Neural progenitor cell (in vitro differentiated cells): ENCODE measurements around the gene RBFOX2. TPM values are rescaled to one million over a fixed set of nuclear protein-coding genes. Genes with fewer than 3 reads are reported as not detected.
A peak's percentile ranks its signal among the peaks of the same experiment; 100 is the strongest.

ENCODE experiments used
- DNase-seq: peaks from one replicate; pipeline ENCODE4 v3.0.0-alpha.2; 2016; ENCODE audit warnings: low spot score
- H2AFZ ChIP-seq: fragments of 200-600 bp; sonication (generic); replicated peaks from 2 replicates; pipeline ENCODE4 v1.6.1; 2016; ENCODE audit warnings: antibody characterized with exemption
- H3F3A ChIP-seq: fragments of 200-600 bp; sonication (generic); 2 replicates; pipeline ENCODE4 v1.6.1; 2016; ENCODE audit warnings: antibody characterized with exemption, low read depth
- H3K27ac ChIP-seq: fragments of 200-600 bp; sonication (generic); 2 replicates; pipeline ENCODE4 v1.5.1; 2016; ENCODE audit warnings: mild to moderate bottlenecking
- H3K27me3 ChIP-seq: fragments of 200-600 bp; sonication (generic); 2 replicates; pipeline ENCODE4 v1.6.1; 2016; ENCODE audit warnings: mild to moderate bottlenecking, moderate library complexity
- H3K36me3 ChIP-seq: fragments of 200-600 bp; sonication (generic); 2 replicates; pipeline ENCODE4 v1.5.1; 2016
- H3K4me1 ChIP-seq: fragments of 200-600 bp; sonication (generic); 2 replicates; pipeline ENCODE4 v1.6.1; 2016; ENCODE audit warnings: mixed run types
- H3K4me2 ChIP-seq: fragments of 200-600 bp; sonication (generic); 2 replicates; pipeline ENCODE4 v1.6.1; 2016
- H3K4me3 ChIP-seq: fragments of 200-600 bp; sonication (generic); 2 replicates; pipeline ENCODE4 v1.5.1; 2016
- H3K79me2 ChIP-seq: fragments of 200-600 bp; sonication (generic); 2 replicates; pipeline ENCODE4 v1.6.1; 2016; ENCODE audit warnings: low read depth
- H3K9ac ChIP-seq: fragments of 200-600 bp; sonication (generic); 2 replicates; pipeline ENCODE4 v1.6.1; 2016
- H3K9me3 ChIP-seq: fragments of 200-600 bp; sonication (generic); 2 replicates; pipeline ENCODE4 v1.5.1; 2016; ENCODE audit warnings: low read depth
- H4K20me1 ChIP-seq: fragments of 200-600 bp; sonication (generic); 2 replicates; pipeline ENCODE4 v1.6.1; 2016; ENCODE audit warnings: low read depth
- H3K27ac Mint-ChIP-seq: 3 replicates; pipeline ENCODE4 v1.8.0; 2021; ENCODE audit warnings: mixed read lengths
- H3K27me3 Mint-ChIP-seq: 2 replicates; pipeline ENCODE4 v1.8.0; 2022; ENCODE audit warnings: low read depth, mild to moderate bottlenecking, inconsistent platforms, moderate library complexity, mixed read lengths; ENCODE audit not compliant: insufficient read depth
- H3K36me3 Mint-ChIP-seq: 3 replicates; pipeline ENCODE4 v1.8.0; 2021; ENCODE audit warnings: mixed read lengths
- H3K4me1 Mint-ChIP-seq: 3 replicates; pipeline ENCODE4 v1.8.0; 2021; ENCODE audit warnings: mixed read lengths
- H3K4me3 Mint-ChIP-seq: 3 replicates; pipeline ENCODE4 v1.8.0; 2021; ENCODE audit warnings: mild to moderate bottlenecking, moderate library complexity, mixed read lengths
- H3K9me3 Mint-ChIP-seq: 3 replicates; pipeline ENCODE4 v1.8.0; 2020; ENCODE audit warnings: mixed read lengths
- EZH2 ChIP-seq: fragments of 200-600 bp; sonication (generic); IDR thresholded peaks from 2 replicates; pipeline ENCODE4 v1.6.1; 2017; ENCODE audit warnings: antibody characterized with exemption, mild to moderate bottlenecking, moderate library complexity
- EZH2phosphoT487 ChIP-seq: fragments of 200-600 bp; sonication (generic); IDR thresholded peaks from 2 replicates; pipeline ENCODE4 v1.6.1; 2017; ENCODE audit warnings: antibody characterized with exemption
- total RNA-seq: library from RNA; depleted of rRNA; stranded (reverse); fragments of >200 nt; gene quantifications from 2 replicates; pipeline ENCODE4 v1.2.3, GENCODE V29; 2015; ENCODE audit warnings: low replicate concordance
- TF ChIP-seq, protein P1 (sequence below): fragments of 200-600 bp; sonication (generic); IDR thresholded peaks from 2 replicates; pipeline ENCODE4 v1.5.1; 2017; ENCODE audit warnings: antibody characterized with exemption, mild to moderate bottlenecking

RBFOX2 gene
- total RNA-seq, 1 donor from 2014 or later: 163 TPM

DNA sequence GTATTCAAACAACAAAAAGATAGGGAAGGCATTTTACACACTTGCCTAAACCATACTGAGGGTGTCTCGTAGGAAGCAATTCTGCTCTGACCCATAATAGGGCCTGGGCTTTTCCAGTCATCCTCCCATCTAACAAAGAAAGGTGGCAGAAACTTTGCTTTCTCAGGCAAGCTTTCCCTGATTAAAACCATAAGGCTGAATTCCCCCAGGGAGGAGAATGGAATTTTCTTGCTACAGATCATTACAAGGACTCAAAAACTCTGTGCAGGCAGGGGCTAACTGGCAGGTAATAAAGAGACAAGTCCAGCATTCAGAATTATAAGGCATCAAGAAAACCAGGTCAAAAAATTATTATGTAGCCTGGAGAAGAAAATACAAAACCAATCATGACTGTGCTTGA lies 90.4 kb downstream of the RBFOX2 start:
- H3K9me3 Mint-ChIP-seq: no peaks in the 10 kb centered on the region
- Histone ChIP-seq H3K4me2 (no peak overlapping the region), H3K36me3 (no peaks in the 10 kb centered on the region), H3K27me3 (no peaks in the 10 kb centered on the region), H3K4me3 (no peak overlapping the region), H3K9me3 (no peaks in the 10 kb centered on the region), H2AFZ (no peak overlapping the region), H4K20me1 (peaks cover 39% of the 10 kb centered on the region), H3K4me1 (peaks cover 25% of the 10 kb centered on the region), H3K79me2 (peaks cover 70% of the 10 kb centered on the region), H3F3A (peaks cover 4% of the 10 kb centered on the region), H3K9ac (no peak overlapping the region), H3K27ac (peak overlapping the region; percentile 23)
- H3K36me3 Mint-ChIP-seq: no peaks in the 10 kb centered on the region
- no peak for DNase-seq
- no peak overlapping the region for H3K4me3 Mint-ChIP-seq
- H3K4me1 Mint-ChIP-seq: peaks cover 38% of the 10 kb centered on the region
- no peaks in the 10 kb centered on the region for H3K27me3 Mint-ChIP-seq
- TF ChIP-seq, protein P1, sequence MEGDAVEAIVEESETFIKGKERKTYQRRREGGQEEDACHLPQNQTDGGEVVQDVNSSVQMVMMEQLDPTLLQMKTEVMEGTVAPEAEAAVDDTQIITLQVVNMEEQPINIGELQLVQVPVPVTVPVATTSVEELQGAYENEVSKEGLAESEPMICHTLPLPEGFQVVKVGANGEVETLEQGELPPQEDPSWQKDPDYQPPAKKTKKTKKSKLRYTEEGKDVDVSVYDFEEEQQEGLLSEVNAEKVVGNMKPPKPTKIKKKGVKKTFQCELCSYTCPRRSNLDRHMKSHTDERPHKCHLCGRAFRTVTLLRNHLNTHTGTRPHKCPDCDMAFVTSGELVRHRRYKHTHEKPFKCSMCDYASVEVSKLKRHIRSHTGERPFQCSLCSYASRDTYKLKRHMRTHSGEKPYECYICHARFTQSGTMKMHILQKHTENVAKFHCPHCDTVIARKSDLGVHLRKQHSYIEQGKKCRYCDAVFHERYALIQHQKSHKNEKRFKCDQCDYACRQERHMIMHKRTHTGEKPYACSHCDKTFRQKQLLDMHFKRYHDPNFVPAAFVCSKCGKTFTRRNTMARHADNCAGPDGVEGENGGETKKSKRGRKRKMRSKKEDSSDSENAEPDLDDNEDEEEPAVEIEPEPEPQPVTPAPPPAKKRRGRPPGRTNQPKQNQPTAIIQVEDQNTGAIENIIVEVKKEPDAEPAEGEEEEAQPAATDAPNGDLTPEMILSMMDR: no peak
- TF ChIP-seq EZH2 (no peak), EZH2phosphoT487 (no peak)
- peak overlapping the region; percentile 1 for H3K27ac Mint-ChIP-seq

DNA sequence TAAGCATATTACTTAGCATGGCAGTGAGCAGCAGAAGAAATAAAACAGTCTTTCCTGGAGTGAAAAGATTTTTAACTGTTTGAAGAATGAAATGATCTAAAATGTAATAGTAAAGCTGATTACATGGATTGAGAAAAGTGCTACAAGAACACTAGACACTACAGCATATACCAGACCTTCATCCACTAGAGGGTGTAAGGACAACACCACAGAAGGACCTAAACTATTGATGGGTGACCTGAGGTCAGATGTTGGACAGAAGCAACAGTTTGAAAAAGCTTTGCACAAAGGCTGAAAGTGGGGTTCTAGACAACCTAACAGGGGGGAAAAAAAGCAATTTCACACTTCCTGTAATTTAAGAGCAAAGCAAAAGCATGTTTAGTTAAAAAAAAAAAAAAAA lies 97.7 kb downstream of the RBFOX2 start:
- Histone ChIP-seq H2AFZ (no peak overlapping the region), H3K27me3 (no peaks in the 10 kb centered on the region), H3K9ac (no peak overlapping the region), H3K9me3 (no peaks in the 10 kb centered on the region), H4K20me1 (peaks cover 28% of the 10 kb centered on the region), H3K4me3 (no peak overlapping the region), H3K36me3 (no peaks in the 10 kb centered on the region), H3F3A (no peaks in the 10 kb centered on the region), H3K4me1 (peaks cover 13% of the 10 kb centered on the region), H3K27ac (no peak overlapping the region), H3K4me2 (no peak overlapping the region), H3K79me2 (peaks cover 84% of the 10 kb centered on the region)
- Mint-ChIP-seq H3K4me1 (peaks cover 21% of the 10 kb centered on the region), H3K9me3 (no peaks in the 10 kb centered on the region), H3K36me3 (peaks cover 3% of the 10 kb centered on the region), H3K4me3 (no peak overlapping the region), H3K27ac (no peak overlapping the region), H3K27me3 (no peaks in the 10 kb centered on the region)
- DNase-seq: peak; percentile 54
- TF ChIP-seq EZH2phosphoT487 (no peak), EZH2 (no peak)
- TF ChIP-seq, protein P1: peak; percentile 62

DNA sequence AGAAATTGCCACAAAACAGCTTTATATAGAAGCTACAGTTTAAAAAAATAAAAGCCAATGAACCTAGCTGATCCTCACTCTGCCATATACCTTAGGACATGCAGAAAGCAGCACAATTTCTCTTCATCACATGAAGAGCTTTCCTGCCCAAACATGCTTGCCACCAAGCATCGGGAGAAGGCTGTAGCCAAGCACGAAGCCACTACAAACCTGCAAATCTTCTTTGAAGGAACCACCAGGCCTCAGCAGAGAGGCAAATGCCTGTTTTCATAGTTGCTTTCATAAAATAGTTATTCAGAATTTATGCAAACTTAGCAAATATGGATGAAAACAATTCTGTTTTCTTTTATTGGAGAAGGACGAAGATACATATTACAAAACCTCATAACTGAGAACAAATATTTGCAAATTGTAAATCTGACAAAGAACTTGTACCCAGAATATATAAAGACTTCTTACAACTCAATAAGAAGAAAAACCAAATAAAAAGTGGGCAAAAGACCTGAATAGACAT lies 100.3 kb downstream of the RBFOX2 start:
- Histone ChIP-seq H3K79me2 (peaks cover 86% of the 10 kb centered on the region), H3K27me3 (no peaks in the 10 kb centered on the region), H4K20me1 (peaks cover 20% of the 10 kb centered on the region), H3K27ac (no peak overlapping the region), H3K4me2 (no peak overlapping the region), H3K9me3 (no peaks in the 10 kb centered on the region), H3K36me3 (no peaks in the 10 kb centered on the region), H3K9ac (no peak overlapping the region), H2AFZ (no peak overlapping the region), H3K4me3 (no peak overlapping the region), H3F3A (no peaks in the 10 kb centered on the region), H3K4me1 (peaks cover 6% of the 10 kb centered on the region)
- Mint-ChIP-seq H3K27me3 (no peaks in the 10 kb centered on the region), H3K27ac (no peak overlapping the region), H3K36me3 (peaks cover 3% of the 10 kb centered on the region), H3K4me1 (peaks cover 13% of the 10 kb centered on the region), H3K4me3 (no peak overlapping the region), H3K9me3 (no peaks in the 10 kb centered on the region)
- no peak for DNase-seq
- TF ChIP-seq, protein P1: no peak
- TF ChIP-seq EZH2phosphoT487 (no peak), EZH2 (no peak)
